Measurements from ENCODE around the gene ZNF766. TPM values are rescaled to one million over a fixed set of nuclear protein-coding genes. Genes with fewer than 3 reads are reported as not detected.
A peak's percentile ranks its signal among the peaks of the same experiment; 100 is the strongest.

ZNF766 gene
- total and polyA plus RNA-seq, 2 of the 13 experiments (the other 11 are each of a cell fraction or from before 2014, with no cell fraction given): 5.2 to 10.3 TPM

DNA sequence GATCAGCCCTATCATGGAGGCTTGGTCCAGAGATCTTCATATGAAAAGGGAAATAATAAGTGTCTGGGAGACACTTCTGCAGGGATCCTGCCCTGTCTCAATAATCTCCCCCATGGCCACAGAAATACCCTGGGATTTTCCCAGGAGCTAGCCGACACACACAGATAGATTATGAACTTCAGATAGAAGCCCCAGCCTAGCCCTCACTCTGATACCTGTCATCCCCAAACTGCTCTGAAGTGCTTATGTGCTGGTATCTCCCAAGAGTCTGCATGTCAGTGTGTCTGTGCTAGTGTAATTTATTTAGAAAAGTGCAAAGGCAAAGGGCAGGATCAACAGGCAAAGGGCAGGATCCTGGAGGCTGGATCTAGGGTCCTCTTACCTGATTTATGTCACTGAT is 38.7 kb upstream of the ZNF766 start:
- POLR2A ChIA-PET: interaction anchor here (1.2 kb wide), 1 partner anchor 41 kb away, joined by 4 read pairs; the partner anchor contains the start of gene PPP2R1A
- Histone ChIP-seq H3K4me1 (ENCODE audit: insufficient read depth, low read length) (peaks cover 10% of the 10 kb centered on the region), H3K9ac (ENCODE audit: insufficient read depth, low read depth, low read length) (no peak overlapping the region), H2AFZ (ENCODE audit: low read length) (no peak overlapping the region), H3K79me2 (ENCODE audit: insufficient read depth, low read length) (no peaks in the 10 kb centered on the region), H3K9me3 (ENCODE audit: low read length) (no peaks in the 10 kb centered on the region), H3K4me3 (replicated peaks in 1 of 3; ENCODE audit: insufficient read depth in 1 of 3, low read depth in 2 of 3, low read length in 3 of 3) (no peak overlapping the region), H3K36me3 (replicated peaks in 1 of 2; ENCODE audit: control insufficient read depth in 1 of 2, insufficient read depth in 2 of 2, low read length in 2 of 2) (peaks cover 5 to 31% of the 10 kb centered on the region in 2 experiments), H3K27me3 (ENCODE audit: control insufficient read depth in 1 of 2, insufficient read depth in 2 of 2, low read length in 2 of 2) (no peaks in the 10 kb centered on the region), H3K27ac (ENCODE audit: extremely low read length, insufficient read depth, low read length) (no peak overlapping the region), H4K20me1 (ENCODE audit: insufficient read depth, low read length) (no peaks in the 10 kb centered on the region), H3K4me2 (ENCODE audit: low read depth, low read length) (no peak overlapping the region)
- intact Hi-C loops (cut with micrococcal nuclease; ENCODE audit: unreplicated experiment) (loop anchor here (10.0 kb wide), 1 partner anchor 756 kb away; the partner anchor contains the start of gene CEACAM18), in situ Hi-C loops (cut with HindIII; ENCODE audit: extremely low pct_ligation_motif_present, low pct_unique_long_range_greater_than_20kb) (loop anchor here (10.0 kb wide), 1 partner anchor 96 kb away; the partner anchor contains the start of gene ZNF616)
- CTCF ChIA-PET (ENCODE audit: low intra/inter-chr PET ratio, low total read pairs): no interaction called here
- no peak for FAIRE-seq
- no peak for ATAC-seq
- no peak for DNase-seq (ENCODE audit: low spot score)
- 100% methylated on average over 1 of the region's 1 CpG for WGBS (ENCODE audit: low lambda C conversion rate)
- TF ChIP-seq ZNF556 (CRISPR knock-in tag; IDR thresholded peaks at IDR 0.05; ENCODE audit: borderline replicate concordance) (no peak), RBM22 (optimal IDR thresholded peaks at IDR 0.05; ENCODE audit: low read length) (peak; percentile 67)
- BruUV-seq (replicated peaks): no TSS peak

DNA sequence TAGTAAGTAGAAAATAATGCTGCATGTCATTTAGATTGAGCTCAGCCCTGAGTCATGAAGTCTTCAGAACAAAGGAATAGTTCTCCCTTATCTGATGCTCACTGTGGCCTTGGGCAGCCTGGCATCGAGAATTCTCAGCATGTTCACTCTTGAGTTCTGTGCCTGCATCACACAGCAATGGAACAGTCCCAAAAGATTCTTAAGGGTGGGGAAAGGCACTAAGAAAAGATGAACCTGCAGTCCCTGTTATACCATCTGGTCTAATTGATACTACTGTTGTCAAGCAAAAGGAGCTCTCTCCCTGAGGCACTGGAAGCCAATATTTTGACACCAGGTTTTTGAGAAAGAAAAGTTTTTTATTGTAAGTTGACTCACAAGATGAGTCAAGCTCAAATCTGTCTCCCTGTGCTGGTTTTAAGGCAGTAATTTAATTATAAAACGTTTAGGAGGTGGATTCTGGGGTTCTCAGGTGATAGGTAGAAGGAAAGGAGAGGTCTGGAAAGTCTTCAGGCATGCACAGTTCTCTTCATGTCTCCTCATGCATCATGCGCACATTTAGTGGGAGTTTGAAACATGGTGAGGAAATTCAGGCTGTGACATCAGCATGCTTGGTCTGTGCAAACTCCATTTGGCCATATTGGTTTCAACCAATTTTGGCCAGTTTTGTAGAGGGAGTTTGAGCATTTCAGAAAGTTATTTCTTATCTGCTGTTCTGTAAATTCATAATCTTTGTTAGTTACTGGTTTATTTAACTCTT is 38.1 kb upstream of the ZNF766 start:
- H3K36me3 ChIP-seq (replicated peaks in 1 of 2; ENCODE audit: control insufficient read depth in 1 of 2, insufficient read depth in 2 of 2, low read length in 2 of 2): peaks cover 3 to 25% of the 10 kb centered on the region in 2 experiments; a peak in 4 of 5 replicates
- no TSS peak for BruUV-seq (replicated peaks)
- H3K79me2 ChIP-seq (ENCODE audit: insufficient read depth, low read length): no peaks in the 10 kb centered on the region
- intact Hi-C loops (cut with micrococcal nuclease; ENCODE audit: unreplicated experiment) (loop anchor here (10.0 kb wide), 1 partner anchor 757 kb away; the partner anchor contains the start of gene CEACAM18), in situ Hi-C loops (cut with HindIII; ENCODE audit: extremely low pct_ligation_motif_present, low pct_unique_long_range_greater_than_20kb) (loop anchor here (10.0 kb wide), 1 partner anchor 97 kb away; the partner anchor contains the start of gene ZNF616)
- CTCF ChIA-PET (ENCODE audit: low intra/inter-chr PET ratio, low total read pairs): no interaction called here
- no peak overlapping the region for H3K4me2 ChIP-seq (ENCODE audit: low read depth, low read length)
- no peak for TF ChIP-seq HNRNPH1 (optimal IDR thresholded peaks at IDR 0.05; ENCODE audit: low read depth, low read length)
- TF ChIP-seq ZFP36L2 (CRISPR knock-in tag; IDR thresholded peaks at IDR 0.05): no peak
- TF ChIP-seq, protein P1, sequence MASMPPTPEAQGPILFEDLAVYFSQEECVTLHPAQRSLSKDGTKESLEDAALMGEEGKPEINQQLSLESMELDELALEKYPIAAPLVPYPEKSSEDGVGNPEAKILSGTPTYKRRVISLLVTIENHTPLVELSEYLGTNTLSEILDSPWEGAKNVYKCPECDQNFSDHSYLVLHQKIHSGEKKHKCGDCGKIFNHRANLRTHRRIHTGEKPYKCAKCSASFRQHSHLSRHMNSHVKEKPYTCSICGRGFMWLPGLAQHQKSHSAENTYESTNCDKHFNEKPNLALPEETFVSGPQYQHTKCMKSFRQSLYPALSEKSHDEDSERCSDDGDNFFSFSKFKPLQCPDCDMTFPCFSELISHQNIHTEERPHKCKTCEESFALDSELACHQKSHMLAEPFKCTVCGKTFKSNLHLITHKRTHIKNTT (CRISPR knock-in tag; IDR thresholded peaks at IDR 0.05): no peak
- no peak for TF ChIP-seq ZBTB38 (CRISPR knock-in tag; IDR thresholded peaks at IDR 0.05)
- POLR2A ChIA-PET: no interaction called here
- 71% methylated on average over 3 of the region's 3 CpGs for WGBS (ENCODE audit: low lambda C conversion rate)
- H3K27ac ChIP-seq (ENCODE audit: extremely low read length, insufficient read depth, low read length): no peak overlapping the region
- H2AFZ ChIP-seq (ENCODE audit: low read length): no peak overlapping the region
- DNase-seq (ENCODE audit: low spot score): no peak
- ATAC-seq: no peak; the same call in 2 of the 3 replicates
- H3K4me1 ChIP-seq (ENCODE audit: insufficient read depth, low read length): peaks cover 10% of the 10 kb centered on the region
- no peaks in the 10 kb centered on the region for H3K27me3 ChIP-seq (ENCODE audit: control insufficient read depth in 1 of 2, insufficient read depth in 2 of 2, low read length in 2 of 2)
- H4K20me1 ChIP-seq (ENCODE audit: insufficient read depth, low read length): no peaks in the 10 kb centered on the region
- no peaks in the 10 kb centered on the region for H3K9me3 ChIP-seq (ENCODE audit: low read length)
- H3K4me3 ChIP-seq (replicated peaks in 1 of 3; ENCODE audit: insufficient read depth in 1 of 3, low read depth in 2 of 3, low read length in 3 of 3): no peak overlapping the region
- no peak for FAIRE-seq
- H3K9ac ChIP-seq (ENCODE audit: insufficient read depth, low read depth, low read length): no peak overlapping the region
